HepG2 (cell line): ENCODE data around the gene BBOX1. TPM values are rescaled to one million over a fixed set of nuclear protein-coding genes. Genes with fewer than 3 reads are reported as not detected.

Experiments used
- ATAC-seq: fragments of 200-7000 bp; cut with Tn5 transposase; 3 replicates; pipeline ENCODE4 v1.9.1; 2020; ENCODE audit warnings: mild to moderate bottlenecking, moderate library complexity
- BruUV-seq: library from RNA; stranded (reverse); fragments of 400-500 nt; replicated peaks from 2 replicates; lab custom pipeline; 2021; lab: Mats Ljungman, UMichigan
- CTCF ChIA-PET: fragments of 300-600 bp; formaldehyde crosslinking; extraction: SDS; loops from one replicate; lab custom pipeline; 2021; ENCODE audit warnings: low total read pairs, inconsistent platforms, low intra/inter-chr PET ratio; lab: Yijun Ruan, JAX
- POLR2A ChIA-PET: fragments of 350-600 bp; sonication (Branson Sonifier 250); formaldehyde crosslinking; loops from one replicate; lab custom pipeline; 2020; ENCODE audit warnings: antibody characterized with exemption, inconsistent platforms; lab: Yijun Ruan, JAX
- DNase-seq: peaks from one replicate; pipeline ENCODE4 v3.0.0-alpha.2; 2015; ENCODE audit warnings: low spot score
- FAIRE-seq: peaks from 3 replicates; lab custom pipeline; 2011; peaks lifted over from hg19 to GRCh38; lab: Jason Lieb, UNC
- H2AFZ ChIP-seq: one replicate; pipeline ENCODE4 v1.6.1; 2011; ENCODE audit warnings: low read length, inconsistent platforms
- H3K27ac ChIP-seq: fragments of 300-600 bp; 3 replicates; pipeline ENCODE4 v1.8.0; 2011; ENCODE audit warnings: mixed run types, mild to moderate bottlenecking, mixed read lengths, low read length, inconsistent platforms; ENCODE audit not compliant: insufficient read depth; ENCODE audit errors: extremely low read length
- H3K27me3 ChIP-seq, 2 experiments: fragments of 200-600 bp in 1 of 2; 2 replicates in 1 of 2; 3 replicates in 1 of 2; pipeline versions ENCODE4 v1.6.0 to v1.8.0; 2011; ENCODE audit warnings: low read length in 2 of 2, mild to moderate bottlenecking in 2 of 2, moderate library complexity in 2 of 2, inconsistent platforms in 1 of 2; ENCODE audit not compliant: insufficient read depth in 2 of 2, control insufficient read depth in 1 of 2
- H3K36me3 ChIP-seq, 2 experiments: fragments of 200-600 bp in 1 of 2; replicated peaks in 1 of 2; 2 replicates in 1 of 2; 3 replicates in 1 of 2; pipeline versions ENCODE4 v1.5.1 to v1.8.0; 2011; ENCODE audit warnings: low read length in 2 of 2, inconsistent platforms in 1 of 2; ENCODE audit not compliant: insufficient read depth in 2 of 2, control insufficient read depth in 1 of 2
- H3K4me1 ChIP-seq: 2 replicates; pipeline ENCODE4 v1.5.1; 2012; ENCODE audit warnings: low read length, inconsistent platforms; ENCODE audit not compliant: insufficient read depth
- H3K4me2 ChIP-seq: 2 replicates; pipeline ENCODE4 v1.6.0; 2011; ENCODE audit warnings: low read depth, low read length, inconsistent platforms
- H3K4me3 ChIP-seq, 3 experiments: fragments of 200-600 bp in 1 of 3; sonication (generic), shearing (Covaris generic) in 1 of 3; replicated peaks in 1 of 3; 2 replicates each; pipeline ENCODE4 v1.5.1; 2011 to 2016; ENCODE audit warnings: low read length in 3 of 3, inconsistent platforms in 2 of 3, low read depth in 2 of 3, mild to moderate bottlenecking in 2 of 3, control low read depth in 1 of 3, mixed read lengths in 1 of 3; ENCODE audit not compliant: insufficient read depth in 1 of 3
- H3K79me2 ChIP-seq: one replicate; pipeline ENCODE4 v1.6.1; 2011; ENCODE audit warnings: low read length, inconsistent platforms; ENCODE audit not compliant: insufficient read depth
- H3K9ac ChIP-seq: 2 replicates; pipeline ENCODE4 v1.6.0; 2011; ENCODE audit warnings: mild to moderate bottlenecking, low read depth, low read length, inconsistent platforms; ENCODE audit not compliant: insufficient read depth
- H3K9me3 ChIP-seq: 2 replicates; pipeline ENCODE4 v1.5.1; 2012; ENCODE audit warnings: mild to moderate bottlenecking, low read length
- H4K20me1 ChIP-seq: 2 replicates; pipeline ENCODE4 v1.6.0; 2011; ENCODE audit warnings: inconsistent platforms, mild to moderate bottlenecking, low read length, moderate library complexity; ENCODE audit not compliant: insufficient read depth
- FOXP1 ChIP-seq, 2 experiments: fragments of 450-650 bp in 1 of 2; IDR thresholded peaks; 2 replicates each; pipeline ENCODE4 v1.6.1; 2017 to 2018; ENCODE audit warnings: antibody characterized with exemption in 1 of 2
- GABPA ChIP-seq, 2 experiments: IDR thresholded peaks; 2 replicates each; pipeline ENCODE4 v1.6.1; 2011 to 2016; ENCODE audit warnings: low read depth in 2 of 2, low read length in 1 of 2, missing biosample characterization in 1 of 2, missing genetic modification characterization in 1 of 2
- GZF1 ChIP-seq: sonication (generic); formaldehyde crosslinking; IDR thresholded peaks from 2 replicates; pipeline ENCODE4 v1.5.1; 2020; ENCODE audit warnings: mild to moderate bottlenecking, missing genetic modification reagents
- KAT2B ChIP-seq: fragments of 150-350 bp; IDR thresholded peaks from 2 replicates; pipeline ENCODE4 v1.6.1; 2014; ENCODE audit warnings: low read depth, low read length, borderline replicate concordance
- NBN ChIP-seq: fragments of 450-650 bp; conservative IDR thresholded peaks from 2 replicates; pipeline ENCODE4 v1.6.1; 2017
- RBM39 ChIP-seq: fragments of 200-400 bp; formaldehyde crosslinking; IDR thresholded peaks from one replicate; pipeline ENCODE4 v1.6.1; 2018; ENCODE audit warnings: antibody characterized with exemption, mild to moderate bottlenecking, low read depth, low read length; ENCODE audit not compliant: poor library complexity, severe bottlenecking
- ZNF256 ChIP-seq: sonication (generic); formaldehyde crosslinking; conservative IDR thresholded peaks from 2 replicates; pipeline ENCODE4 v1.4.0; 2020; ENCODE audit warnings: missing genetic modification reagents
- ZNF34 ChIP-seq: sonication (generic); formaldehyde crosslinking; IDR thresholded peaks from 2 replicates; pipeline ENCODE4 v1.4.0; 2020; ENCODE audit warnings: mild to moderate bottlenecking, missing genetic modification reagents, borderline replicate concordance
- ZNF354B ChIP-seq: sonication (generic); formaldehyde crosslinking; IDR thresholded peaks from 2 replicates; pipeline ENCODE4 v1.8.0; 2022; ENCODE audit warnings: mild to moderate bottlenecking, missing genetic modification reagents
- ZNF563 ChIP-seq: sonication (generic); formaldehyde crosslinking; IDR thresholded peaks from 2 replicates; pipeline ENCODE4 v1.8.0; 2022; ENCODE audit warnings: mild to moderate bottlenecking, moderate library complexity, missing genetic modification reagents
- WGBS: methylation state at CpG from one replicate; pipeline ENCODE4 v1.1.6; 2017; ENCODE audit warnings: low lambda C conversion rate; 5-methylcytosine and 5-hydroxymethylcytosine counted together
- in situ Hi-C: cut with HindIII; loops from 2 replicates; pipeline ENCODE4 v1.10.0; 2017; ENCODE audit warnings: low pct_unique_long_range_greater_than_20kb; ENCODE audit not compliant: extremely low pct_ligation_motif_present
- intact Hi-C: fragments of 100-400 bp; cut with micrococcal nuclease; formaldehyde crosslinking; loops from one replicate; pipeline ENCODE4 v1.10.0; 2022; ENCODE audit not compliant: unreplicated experiment
- polyA plus RNA-seq, 8 experiments: library from polyadenylated mRNA; depleted of rRNA in 3 of 8; stranded (reverse) in 7 of 8; unstranded in 1 of 8; fragments of >200 nt; fragmentation: Illumina TruSeq in 4 of 8; extraction: Trizol in 4 of 8; gene quantifications; 2 replicates each; pipeline versions ENCODE4 v1.2.1 to v1.2.3, GENCODE V29; 2011 to 2016; ENCODE audit warnings: low read depth in 4 of 8, missing spikeins in 1 of 8, mixed read lengths in 1 of 8; ENCODE audit not compliant: insufficient read depth in 1 of 8
- total RNA-seq, 5 experiments: library from RNA; depleted of rRNA; stranded (reverse); fragments of >200 nt; fragmentation: Illumina TruSeq; extraction: Trizol; gene quantifications; 2 replicates each; pipeline ENCODE4 v1.2.3, GENCODE V29; 2016; ENCODE audit warnings: low read depth in 1 of 5
- TF ChIP-seq, protein P1 (sequence below): sonication (generic); formaldehyde crosslinking; IDR thresholded peaks from 2 replicates; pipeline ENCODE4 v1.5.0; 2020; ENCODE audit warnings: missing genetic modification reagents, mild to moderate bottlenecking, borderline replicate concordance

Gene BBOX1
- total and polyA plus RNA-seq, 2 of the 13 experiments (the other 11 are each of a cell fraction or from before 2014, with no cell fraction given): not detected

GRCh38 chr11:27059431-27059830, 18.8 kb downstream of the BBOX1 start:
- H3K4me3 ChIP-seq: no peak overlapping the region
- H3K4me1 ChIP-seq: peaks cover 16% of the 10 kb centered on the region
- peaks cover 0 to 1% of the 10 kb centered on the region in 2 experiments; a peak in 2 of 5 replicates for H3K27me3 ChIP-seq
- H3K4me2 ChIP-seq: no peak overlapping the region
- POLR2A ChIA-PET: no interaction called here
- CTCF ChIA-PET: no interaction called here
- TF ChIP-seq ZNF563 (no peak), GABPA (IDR thresholded peaks at IDR 0.05; ENCODE audit: low read depth, low read length) (no peak), GABPA (CRISPR knock-in tag; IDR thresholded peaks at IDR 0.05; ENCODE audit: low read depth) (no peak), RBM39 (no peak), ZNF256 (CRISPR knock-in tag) (no peak), NBN (no peak), GZF1 (CRISPR knock-in tag) (no peak), ZNF34 (CRISPR knock-in tag) (no peak), FOXP1 (IDR thresholded peaks at IDR 0.05) (no peak), FOXP1 (CRISPR knock-in tag; IDR thresholded peaks at IDR 0.05) (no peak), KAT2B (no peak), ZNF354B (CRISPR knock-in tag) (no peak)
- TF ChIP-seq, protein P1, sequence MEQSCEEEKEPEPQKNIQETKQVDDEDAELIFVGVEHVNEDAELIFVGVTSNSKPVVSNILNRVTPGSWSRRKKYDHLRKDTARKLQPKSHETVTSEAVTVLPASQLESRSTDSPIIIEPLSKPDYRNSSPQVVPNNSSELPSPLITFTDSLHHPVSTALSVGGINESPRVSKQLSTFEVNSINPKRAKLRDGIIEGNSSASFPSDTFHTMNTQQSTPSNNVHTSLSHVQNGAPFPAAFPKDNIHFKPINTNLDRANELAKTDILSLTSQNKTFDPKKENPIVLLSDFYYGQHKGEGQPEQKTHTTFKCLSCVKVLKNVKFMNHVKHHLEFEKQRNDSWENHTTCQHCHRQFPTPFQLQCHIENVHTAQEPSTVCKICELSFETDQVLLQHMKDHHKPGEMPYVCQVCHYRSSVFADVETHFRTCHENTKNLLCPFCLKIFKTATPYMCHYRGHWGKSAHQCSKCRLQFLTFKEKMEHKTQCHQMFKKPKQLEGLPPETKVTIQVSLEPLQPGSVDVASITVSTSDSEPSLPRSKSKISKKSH (CRISPR knock-in tag): no peak
- intact Hi-C loops: no loop called here
- H3K9ac ChIP-seq: no peak overlapping the region
- no peak overlapping the region for H3K27ac ChIP-seq
- FAIRE-seq: no peak
- no peaks in the 10 kb centered on the region for H3K9me3 ChIP-seq
- BruUV-seq: no TSS peak
- H3K79me2 ChIP-seq: no peaks in the 10 kb centered on the region
- in situ Hi-C loops: no loop called here
- no CpG with 5 or more reads among the region's 3 CpGs for WGBS
- H2AFZ ChIP-seq: no peak overlapping the region
- ATAC-seq: no peak
- no peaks in the 10 kb centered on the region for H4K20me1 ChIP-seq
- DNase-seq: no peak
- no peaks in the 10 kb centered on the region for H3K36me3 ChIP-seq
